ENCODE data around the gene POC1A. TPM values are rescaled to one million over a fixed set of nuclear protein-coding genes. Genes with fewer than 3 reads are reported as not detected.

Gene POC1A
- total RNA-seq, 2 experiments from 2014 or later: 23.4 to 26.1 TPM

GRCh38 chr3:52128118-52128683 lies 26.0 kb downstream of the POC1A start:
- Mint-ChIP-seq H3K36me3 (ENCODE audit: low read depth) (peaks cover 4% of the 10 kb centered on the region), H3K27me3 (no peaks in the 10 kb centered on the region), H3K4me3 (no peak overlapping the region), H3K9me3 (ENCODE audit: low read depth) (no peaks in the 10 kb centered on the region), H3K4me1 (peaks cover 4% of the 10 kb centered on the region), H3K27ac (no peak overlapping the region)
- no peak for DNase-seq
- ATAC-seq: no peak
- ChIA-PET POLR2A (no interaction called here), CTCF (no interaction called here)
- intact Hi-C loops (cut with DNase I, micrococcal nuclease): no loop called here

DNA sequence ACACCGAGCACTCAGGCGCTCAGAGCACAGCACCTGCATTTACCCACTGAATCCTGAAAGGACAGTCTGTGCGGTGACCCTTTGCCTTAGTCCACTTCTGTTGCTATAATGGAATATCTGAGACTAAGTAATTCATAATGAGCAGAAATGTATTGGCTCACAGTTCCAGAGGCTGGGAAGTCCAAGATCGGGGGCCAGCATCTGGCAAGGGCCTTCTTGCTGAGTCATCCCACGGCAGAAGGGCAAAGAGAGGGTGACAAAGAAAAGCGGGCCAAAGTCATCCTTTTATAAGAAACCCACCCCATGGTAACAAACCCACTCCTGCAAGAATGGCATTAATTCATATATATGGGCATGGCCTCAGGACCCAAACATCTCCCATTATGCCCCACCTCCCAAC lies 27.7 kb downstream of the POC1A start:
- DNase-seq (no peak), ATAC-seq (no peak)
- no peaks in the 10 kb centered on the region for H3K27me3 Mint-ChIP-seq
- intact Hi-C loops (cut with DNase I, micrococcal nuclease): no loop called here
- H3K36me3 Mint-ChIP-seq (ENCODE audit: low read depth): peaks cover 4% of the 10 kb centered on the region
- no peaks in the 10 kb centered on the region for H3K9me3 Mint-ChIP-seq (ENCODE audit: low read depth)
- ChIA-PET POLR2A (no interaction called here), CTCF (no interaction called here)
- H3K4me3 Mint-ChIP-seq: no peak overlapping the region
- peaks cover 4% of the 10 kb centered on the region for H3K4me1 Mint-ChIP-seq
- no peak overlapping the region for H3K27ac Mint-ChIP-seq

- Mint-ChIP-seq H3K27ac (no peak overlapping the region), H3K27me3 (no peaks in the 10 kb centered on the region), H3K4me1 (peaks cover 6% of the 10 kb centered on the region), H3K4me3 (no peak overlapping the region), H3K36me3 (ENCODE audit: low read depth) (peaks cover 7% of the 10 kb centered on the region), H3K9me3 (ENCODE audit: low read depth) (no peaks in the 10 kb centered on the region)
- DNase-seq (no peak), ATAC-seq (no peak)
- CTCF ChIA-PET: no interaction called here
- intact Hi-C loops (cut with DNase I, micrococcal nuclease): no loop called here
- POLR2A ChIA-PET: no interaction called here
These were observed 28.2 kb downstream of the POC1A start for GRCh38 chr3:52126036-52126435.

- no peak for ATAC-seq
These were observed 29.5 kb downstream of the POC1A start for GRCh38 chr3:52124766-52125165.

DNA sequence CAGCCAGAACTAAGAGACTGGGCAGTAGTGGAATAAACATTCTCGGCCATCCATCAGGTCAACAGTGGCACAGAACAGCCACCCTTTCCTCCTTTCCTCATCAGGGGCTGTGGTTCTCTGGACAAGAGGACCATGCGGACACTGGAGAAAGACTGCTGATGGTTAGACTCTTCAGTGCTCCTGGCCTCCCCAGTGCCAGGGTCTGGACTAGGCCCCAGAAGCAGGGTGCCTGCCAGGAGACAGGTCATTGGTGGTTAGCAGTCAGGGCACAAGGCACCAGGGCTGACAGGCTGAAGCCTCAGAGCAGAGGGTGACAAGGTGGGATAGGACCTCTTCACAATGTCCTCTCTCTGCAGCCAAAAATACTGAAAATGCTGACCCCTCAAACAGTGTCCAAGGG lies 30.1 kb downstream of the POC1A start:
- Mint-ChIP-seq H3K27me3 (no peaks in the 10 kb centered on the region), H3K4me3 (no peak overlapping the region), H3K4me1 (peaks cover 6% of the 10 kb centered on the region), H3K9me3 (ENCODE audit: low read depth) (no peaks in the 10 kb centered on the region), H3K27ac (no peak overlapping the region), H3K36me3 (ENCODE audit: low read depth) (peaks cover 5% of the 10 kb centered on the region)
- intact Hi-C loops (cut with DNase I, micrococcal nuclease): no loop called here
- POLR2A ChIA-PET: no interaction called here
- DNase-seq: no peak
- ATAC-seq: no peak
- CTCF ChIA-PET: interaction anchor here (0.6 to 4.7 kb wide), 11 partner anchors 8 to 158 kb away, joined by 3 to 76 read pairs (median 3); no protein-coding TSS in a partner anchor

More at GRCh38 chr3:52124766-52125165, 29.5 kb downstream of the POC1A start:
- Mint-ChIP-seq H3K27me3 (no peaks in the 10 kb centered on the region), H3K36me3 (ENCODE audit: low read depth) (peaks cover 5% of the 10 kb centered on the region), H3K4me3 (no peak overlapping the region), H3K27ac (no peak overlapping the region), H3K4me1 (peaks cover 6% of the 10 kb centered on the region), H3K9me3 (ENCODE audit: low read depth) (no peaks in the 10 kb centered on the region)
- CTCF ChIA-PET: interaction anchor here (0.6 to 0.8 kb wide), 3 partner anchors 11 to 157 kb away, joined by 3 to 4 read pairs (median 3); no protein-coding TSS in a partner anchor
- POLR2A ChIA-PET: no interaction called here
- intact Hi-C loops (cut with DNase I, micrococcal nuclease): no loop called here
- no peak for DNase-seq

GRCh38 chr3:52123106-52123725 lies 31.0 kb downstream of the POC1A start:
- no peaks in the 10 kb centered on the region for H3K9me3 Mint-ChIP-seq (ENCODE audit: low read depth)
- peaks cover 5% of the 10 kb centered on the region for H3K36me3 Mint-ChIP-seq (ENCODE audit: low read depth)
- peak; percentile 83 for DNase-seq
- intact Hi-C loops (cut with DNase I, micrococcal nuclease): loop anchor here (1.0 to 2.0 kb wide), 3 partner anchors 70 to 181 kb away; partner anchors contain the start of gene PARP3 (in 1 of the 2)
- no peak overlapping the region for H3K27ac Mint-ChIP-seq
- ChIA-PET CTCF (interaction anchor here (0.6 to 4.7 kb wide), 22 partner anchors 9 to 339 kb away, joined by 3 to 76 read pairs (median 4); partner anchors contain the start of gene RPL29), POLR2A (interaction anchor here (0.6 kb wide), 1 partner anchor 70 kb away, joined by 3 read pairs; no protein-coding TSS in a partner anchor)
- peak; percentile 93 for ATAC-seq
- H3K27me3 Mint-ChIP-seq: no peaks in the 10 kb centered on the region
- H3K4me3 Mint-ChIP-seq: no peak overlapping the region
- peaks cover 6% of the 10 kb centered on the region for H3K4me1 Mint-ChIP-seq

- ATAC-seq (no peak), DNase-seq (no peak)
- intact Hi-C loops (cut with DNase I, micrococcal nuclease): loop anchor here in 1 of 2 experiments (2.0 kb wide), 1 partner anchor 70 kb away; no protein-coding TSS in a partner anchor
- CTCF ChIA-PET: interaction anchor here (0.6 to 4.7 kb wide), 22 partner anchors 9 to 913 kb away, joined by 3 to 76 read pairs (median 4); partner anchors contain the start of gene RPL29
- Mint-ChIP-seq H3K27ac (no peak overlapping the region), H3K9me3 (ENCODE audit: low read depth) (no peaks in the 10 kb centered on the region), H3K36me3 (ENCODE audit: low read depth) (peaks cover 5% of the 10 kb centered on the region), H3K4me3 (no peak overlapping the region), H3K4me1 (peaks cover 2% of the 10 kb centered on the region), H3K27me3 (no peaks in the 10 kb centered on the region)
- POLR2A ChIA-PET: interaction anchor here (0.6 kb wide), 1 partner anchor 53 kb away, joined by 6 read pairs; no protein-coding TSS in a partner anchor
These were observed 31.7 kb downstream of the POC1A start for GRCh38 chr3:52122491-52122890.

GRCh38 chr3:52121813-52122212 lies 32.4 kb downstream of the POC1A start:
- intact Hi-C loops (cut with DNase I, micrococcal nuclease): loop anchor here in 1 of 2 experiments (2.0 kb wide), 1 partner anchor 69 kb away; no protein-coding TSS in a partner anchor
- H3K4me1 Mint-ChIP-seq: peaks cover 2% of the 10 kb centered on the region
- H3K27me3 Mint-ChIP-seq: no peaks in the 10 kb centered on the region
- no peak overlapping the region for H3K27ac Mint-ChIP-seq
- no peak overlapping the region for H3K4me3 Mint-ChIP-seq
- DNase-seq (no peak), ATAC-seq (no peak)
- POLR2A ChIA-PET: interaction anchor here (0.6 kb wide), 1 partner anchor 54 kb away, joined by 6 read pairs; no protein-coding TSS in a partner anchor
- H3K36me3 Mint-ChIP-seq (ENCODE audit: low read depth): peaks cover 5% of the 10 kb centered on the region
- CTCF ChIA-PET: interaction anchor here (0.7 to 4.7 kb wide), 12 partner anchors 11 to 912 kb away, joined by 3 to 76 read pairs (median 6); partner anchors contain the start of gene RPL29
- no peaks in the 10 kb centered on the region for H3K9me3 Mint-ChIP-seq (ENCODE audit: low read depth)

DNA sequence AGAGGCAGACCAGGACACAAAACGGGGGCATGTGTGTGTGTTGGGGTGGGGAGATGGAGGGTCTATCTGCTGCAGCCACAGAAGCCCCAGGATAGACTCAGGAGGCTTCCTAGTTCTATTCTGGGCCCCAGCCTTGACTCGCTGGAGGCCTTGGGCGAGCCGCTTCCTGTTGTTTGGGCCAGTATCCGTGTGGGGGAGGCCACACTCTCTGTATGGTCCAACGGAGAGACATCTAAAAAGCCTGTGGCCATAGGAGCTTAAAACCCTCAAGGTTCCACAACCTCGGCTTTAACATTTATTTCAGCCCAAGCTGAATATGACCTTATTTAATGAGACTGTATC lies 32.8 kb downstream of the POC1A start:
- ChIA-PET POLR2A (no interaction called here), CTCF (interaction anchor here (0.7 to 4.7 kb wide), 8 partner anchors 11 to 308 kb away, joined by 3 to 76 read pairs (median 8); no protein-coding TSS in a partner anchor)
- no peak overlapping the region for H3K4me3 Mint-ChIP-seq
- H3K9me3 Mint-ChIP-seq (ENCODE audit: low read depth): no peaks in the 10 kb centered on the region
- DNase-seq (no peak), ATAC-seq (no peak)
- H3K4me1 Mint-ChIP-seq: peaks cover 2% of the 10 kb centered on the region
- no peaks in the 10 kb centered on the region for H3K27me3 Mint-ChIP-seq
- no peak overlapping the region for H3K27ac Mint-ChIP-seq
- peaks cover 5% of the 10 kb centered on the region for H3K36me3 Mint-ChIP-seq (ENCODE audit: low read depth)
- intact Hi-C loops (cut with DNase I, micrococcal nuclease): no loop called here

- no peaks in the 10 kb centered on the region for H3K27me3 Mint-ChIP-seq
- intact Hi-C loops (cut with DNase I, micrococcal nuclease): no loop called here
- DNase-seq (no peak), ATAC-seq (no peak)
- no peaks in the 10 kb centered on the region for H3K9me3 Mint-ChIP-seq (ENCODE audit: low read depth)
- ChIA-PET CTCF (interaction anchor here (0.6 to 4.7 kb wide), 11 partner anchors 10 to 218 kb away, joined by 3 to 76 read pairs (median 4); partner anchors contain the start of genes RPL29 and RRP9), POLR2A (no interaction called here)
- H3K36me3 Mint-ChIP-seq (ENCODE audit: low read depth): peaks cover 5% of the 10 kb centered on the region
- peaks cover 2% of the 10 kb centered on the region for H3K4me1 Mint-ChIP-seq
- H3K4me3 Mint-ChIP-seq: no peak overlapping the region
- H3K27ac Mint-ChIP-seq: no peak overlapping the region
These were observed 33.4 kb downstream of the POC1A start for GRCh38 chr3:52120556-52121463.

GRCh38 chr3:52119826-52120225 lies 34.4 kb downstream of the POC1A start:
- H3K36me3 Mint-ChIP-seq (ENCODE audit: low read depth): peaks cover 5% of the 10 kb centered on the region
- H3K9me3 Mint-ChIP-seq (ENCODE audit: low read depth): no peaks in the 10 kb centered on the region
- POLR2A ChIA-PET: no interaction called here
- H3K4me3 Mint-ChIP-seq: no peak overlapping the region
- H3K27ac Mint-ChIP-seq: no peak overlapping the region
- DNase-seq: no peak
- peaks cover 2% of the 10 kb centered on the region for H3K4me1 Mint-ChIP-seq
- CTCF ChIA-PET: interaction anchor here (1.0 to 4.7 kb wide), 6 partner anchors 31 to 177 kb away, joined by 3 to 76 read pairs (median 3); partner anchors contain the start of gene RPL29
- intact Hi-C loops (cut with DNase I, micrococcal nuclease): no loop called here
- no peaks in the 10 kb centered on the region for H3K27me3 Mint-ChIP-seq
- no peak for ATAC-seq
